Right renal cortex interstitium (tissue), 3 donors: ENCODE measurements around the gene PRR15. TPM values are rescaled to one million over a fixed set of nuclear protein-coding genes. Genes with fewer than 3 reads are reported as not detected.

ENCODE experiments used
- DNase-seq, 3 donors: peaks; one replicate each; pipeline ENCODE4 v3.0.0-alpha.2; 2013; ENCODE audit warnings: low read depth in 3 of 3, low spot score in 2 of 3
- polyA plus RNA-seq, 3 donors: library from polyadenylated mRNA; unstranded; fragments of 120-200 nt; gene quantifications; one replicate each; pipeline ENCODE4 v1.2.1, GENCODE V29; 2013; ENCODE audit not compliant: insufficient read length in 3 of 3

Gene PRR15
- polyA plus RNA-seq, 3 donors = 4.2 to 6.6 (median 4.5) TPM

GRCh38 chr7:29567174-29567573, 3.5 kb downstream of the PRR15 start:
- peak in 1 of 3 donors; percentile 43 for DNase-seq

GRCh38 chr7:29569648-29570047, 6.0 kb downstream of the PRR15 start:
- DNase-seq = no peak

DNA sequence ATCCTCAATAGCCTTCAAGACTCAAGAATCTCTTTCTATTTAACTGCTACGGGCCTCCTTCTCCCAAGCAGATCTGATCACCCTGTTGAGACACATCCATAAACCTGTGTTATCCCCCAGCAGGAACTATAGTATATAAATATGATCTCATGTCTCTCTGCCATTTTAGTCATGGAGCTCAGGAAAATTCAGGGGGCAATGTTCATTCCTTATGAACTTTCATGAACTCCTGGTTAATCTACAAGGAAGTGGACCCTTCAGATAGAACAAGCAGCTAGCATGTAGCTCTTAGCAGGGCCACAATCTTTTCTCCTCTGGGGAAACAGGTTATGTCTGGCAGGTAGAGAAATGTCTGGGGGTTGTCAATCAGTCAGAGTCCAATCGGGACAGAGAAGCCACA, 8.9 kb downstream of the PRR15 start:
- DNase-seq = no peak

- no peak for DNase-seq
These were observed 9.9 kb downstream of the PRR15 start for GRCh38 chr7:29573567-29573966.

GRCh38 chr7:29574659-29575058, 11.0 kb downstream of the PRR15 start:
- no peak for DNase-seq

DNA sequence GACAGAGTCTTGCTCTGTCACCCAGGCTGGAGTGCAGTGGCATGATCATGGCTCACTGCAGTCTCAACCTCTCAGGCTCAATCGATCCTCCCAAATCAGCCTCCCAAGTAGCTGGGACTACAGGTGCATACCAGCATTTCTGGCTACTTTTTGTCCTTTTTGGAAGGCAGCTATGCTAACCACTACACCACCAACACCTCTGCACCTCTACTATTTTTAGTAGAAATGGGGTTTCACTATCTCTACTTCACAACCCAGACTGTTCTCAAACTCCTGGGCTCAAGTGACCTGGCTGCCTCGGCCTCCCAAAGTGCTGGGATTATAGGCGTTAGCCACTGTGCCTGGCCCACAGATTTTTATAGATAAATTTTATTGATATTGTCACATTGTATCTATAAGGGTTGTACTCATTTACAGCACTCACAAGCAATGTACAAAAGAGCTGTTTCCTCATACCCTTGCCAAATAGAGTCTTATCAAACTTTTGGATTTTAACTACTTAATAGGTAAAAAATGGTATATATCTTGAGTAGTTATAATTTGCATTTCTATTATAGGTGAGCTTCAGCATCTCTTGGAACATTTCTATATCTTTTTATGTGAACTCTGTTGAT, 23.7 kb downstream of the PRR15 start:
- no peak for DNase-seq

GRCh38 chr7:29588212-29588611, 24.6 kb downstream of the PRR15 start:
- no peak for DNase-seq

GRCh38 chr7:29588900-29589696, 25.5 kb downstream of the PRR15 start:
- no peak for DNase-seq

DNA sequence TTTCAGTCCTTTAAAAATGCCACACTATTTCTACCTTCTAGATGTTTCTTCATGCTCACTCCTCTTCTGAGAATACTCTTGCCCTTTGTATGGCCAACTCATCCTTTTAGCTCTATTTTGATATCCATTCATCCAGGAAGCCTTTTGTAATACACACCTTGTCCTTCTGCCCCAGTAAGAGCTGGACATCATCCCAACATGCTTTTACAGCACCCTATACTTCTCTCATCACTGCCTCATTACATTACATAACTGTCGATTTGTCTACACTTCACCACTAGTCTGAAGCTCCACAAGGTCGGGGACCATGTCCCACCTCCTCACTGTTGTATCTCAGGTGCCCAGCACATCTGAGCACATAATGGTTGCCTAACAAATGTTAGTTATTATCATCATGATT, 29.2 kb downstream of the PRR15 start:
- DNase-seq = no peak

DNA sequence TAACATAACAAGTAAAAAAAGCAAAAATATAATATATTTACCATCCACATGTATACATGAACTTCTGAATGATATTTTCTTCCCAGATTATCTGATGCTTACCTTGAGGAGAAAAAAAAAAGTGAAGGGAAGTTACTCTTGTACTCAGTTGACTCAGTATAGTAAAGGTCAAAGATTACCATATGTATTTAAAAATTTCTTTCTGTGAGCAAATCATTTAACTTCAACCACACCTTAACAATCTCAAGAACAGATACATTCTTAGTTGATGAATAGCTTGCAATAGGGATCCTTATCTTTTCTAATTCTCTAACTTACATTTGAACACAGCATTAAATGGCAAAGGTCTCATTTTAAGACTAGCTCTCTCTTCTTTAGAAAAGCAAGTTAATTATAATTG, 29.8 kb downstream of the PRR15 start:
- DNase-seq = no peak

DNA sequence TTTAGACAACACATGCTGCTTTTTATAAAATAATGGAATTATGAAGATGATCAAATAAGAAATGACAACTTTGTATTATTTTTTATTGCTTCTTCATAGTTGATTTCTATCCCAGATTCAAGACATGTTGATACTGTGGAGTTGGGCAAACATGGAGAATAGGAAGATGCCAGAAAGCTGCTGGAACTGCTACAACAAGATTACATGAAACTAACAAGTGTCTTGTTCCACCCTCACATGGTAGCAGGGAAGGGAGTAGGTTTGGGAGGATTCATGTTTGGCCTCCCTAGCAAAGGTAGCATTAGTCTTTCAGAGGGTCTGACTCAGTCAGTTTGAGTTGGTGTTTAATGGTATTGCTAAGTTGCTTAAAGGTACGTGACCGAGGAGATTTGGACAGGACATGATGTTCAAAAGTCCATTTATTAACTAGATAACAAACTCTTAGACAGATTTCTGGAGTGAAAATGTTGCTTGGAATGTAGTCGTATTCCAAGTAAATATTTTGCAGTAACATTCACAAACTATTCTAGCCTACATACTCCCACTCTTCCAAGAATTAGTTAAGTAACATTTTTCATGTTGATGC, 33.1 kb downstream of the PRR15 start:
- DNase-seq = no peak

DNA sequence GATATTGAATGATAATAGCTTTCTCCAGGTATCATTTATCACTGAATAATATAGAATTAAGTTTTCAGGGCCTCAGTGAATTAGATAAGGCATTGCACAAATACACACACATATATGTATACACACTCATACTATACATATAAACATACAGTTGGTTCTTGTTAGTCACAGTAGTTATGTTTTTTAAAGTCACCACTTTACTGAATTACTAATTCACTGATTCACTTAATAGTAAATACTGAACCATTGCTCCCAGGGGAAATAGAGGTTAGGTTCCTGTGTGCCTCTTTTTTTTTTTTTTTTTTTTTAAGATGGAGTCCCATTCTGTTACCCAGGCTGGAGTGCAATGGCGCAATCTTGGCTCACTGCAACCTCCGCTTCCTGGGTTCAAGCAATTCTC, 33.6 kb downstream of the PRR15 start:
- no peak for DNase-seq

DNA sequence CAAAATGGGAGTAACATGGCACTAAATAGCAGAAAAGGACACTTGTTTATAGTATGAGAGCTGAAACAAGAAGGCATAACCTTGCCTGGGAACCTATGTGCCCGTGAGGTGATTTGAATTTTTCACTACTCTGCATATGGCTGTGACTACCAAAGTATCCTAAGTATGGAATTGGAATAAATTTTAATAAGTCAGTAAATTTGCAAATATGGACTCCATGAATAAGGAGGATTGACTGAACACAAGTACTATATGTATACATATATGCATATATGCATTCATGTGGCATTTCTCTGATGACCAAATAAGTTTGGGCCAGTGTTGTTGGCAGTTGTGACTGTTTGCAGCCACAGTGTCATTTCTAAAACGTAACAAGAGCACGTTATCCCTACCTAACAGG, 34.5 kb downstream of the PRR15 start:
- DNase-seq = no peak

GRCh38 chr7:29598613-29599012, 35.0 kb downstream of the PRR15 start:
- DNase-seq = no peak

- no peak for DNase-seq
These were observed 35.4 kb downstream of the PRR15 start for GRCh38 chr7:29599026-29599425.

- DNase-seq = no peak
These were observed 37.0 kb downstream of the PRR15 start for GRCh38 chr7:29600661-29601060.

GRCh38 chr7:29604052-29604451, 40.4 kb downstream of the PRR15 start:
- DNase-seq = no peak

GRCh38 chr7:29604702-29605101, 41.1 kb downstream of the PRR15 start:
- no peak for DNase-seq

DNA sequence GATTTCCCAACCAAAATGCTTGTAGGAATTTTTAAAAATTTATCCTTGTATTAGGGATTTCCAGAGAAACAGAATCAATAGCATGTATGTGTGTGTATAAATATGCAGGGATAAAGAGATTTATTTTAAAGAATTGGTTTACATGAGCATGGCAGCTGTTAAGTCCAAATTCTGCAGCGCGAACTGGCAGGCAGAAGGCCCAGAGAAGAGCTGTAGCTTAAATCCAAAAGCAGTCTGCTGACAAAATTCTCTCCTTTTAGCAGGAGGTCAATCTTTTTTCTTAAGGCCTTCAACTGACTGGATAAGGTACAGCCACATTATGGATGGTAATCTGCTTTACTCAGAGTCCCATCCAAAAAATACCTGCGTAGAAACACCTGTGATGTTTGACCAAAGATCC, 42.0 kb downstream of the PRR15 start:
- DNase-seq = no peak

DNA sequence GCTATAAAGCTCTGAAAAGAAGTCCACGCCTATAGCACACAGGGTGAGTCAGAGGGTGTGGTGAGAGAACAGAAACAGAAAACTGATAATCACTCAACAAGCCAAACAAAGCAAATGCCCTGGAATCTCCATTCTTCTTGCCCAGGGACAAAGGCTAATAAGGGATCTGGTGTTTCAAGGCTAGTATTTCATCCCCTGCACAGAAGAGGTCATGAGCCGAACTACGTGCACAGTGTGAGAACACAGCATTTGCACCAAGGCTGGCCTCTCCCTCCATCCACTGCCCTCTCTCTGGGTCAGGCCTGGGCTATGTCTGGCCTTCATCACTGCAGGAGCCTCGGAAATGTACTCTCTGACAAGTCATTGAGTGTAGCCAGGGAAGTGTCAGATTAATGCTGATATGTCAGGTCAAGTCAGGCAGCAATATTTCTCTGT, 42.7 kb downstream of the PRR15 start:
- no peak for DNase-seq

DNA sequence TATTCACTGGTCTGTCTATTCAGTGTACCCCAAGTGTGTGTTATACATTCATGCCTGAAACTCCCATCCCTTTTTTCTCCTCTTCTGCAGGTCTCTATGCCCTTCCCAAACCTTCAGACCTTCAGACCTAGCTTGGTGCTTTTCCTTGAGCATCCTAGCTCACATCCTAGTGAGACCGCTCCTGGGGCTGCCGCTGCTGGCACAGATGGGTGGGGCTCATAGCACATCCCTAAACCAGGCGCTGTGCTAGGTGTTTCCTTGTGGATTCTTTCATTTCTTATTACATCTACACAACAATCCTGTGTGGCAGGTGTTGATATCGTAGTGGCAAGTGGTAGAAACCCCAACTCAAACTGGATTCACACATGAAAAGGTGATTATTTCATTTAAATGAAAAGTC, 43.2 kb downstream of the PRR15 start:
- no peak for DNase-seq

- DNase-seq = no peak
These were observed 43.6 kb downstream of the PRR15 start for GRCh38 chr7:29607259-29607658.
